ENCODE data around the gene PLIN1.
"Not testable (repeated sequence)": the region's sequence is repeated elsewhere in the genome, so short reads cannot be mapped to it uniquely, and the experiment has no call there.

Gene PLIN1, protein sequence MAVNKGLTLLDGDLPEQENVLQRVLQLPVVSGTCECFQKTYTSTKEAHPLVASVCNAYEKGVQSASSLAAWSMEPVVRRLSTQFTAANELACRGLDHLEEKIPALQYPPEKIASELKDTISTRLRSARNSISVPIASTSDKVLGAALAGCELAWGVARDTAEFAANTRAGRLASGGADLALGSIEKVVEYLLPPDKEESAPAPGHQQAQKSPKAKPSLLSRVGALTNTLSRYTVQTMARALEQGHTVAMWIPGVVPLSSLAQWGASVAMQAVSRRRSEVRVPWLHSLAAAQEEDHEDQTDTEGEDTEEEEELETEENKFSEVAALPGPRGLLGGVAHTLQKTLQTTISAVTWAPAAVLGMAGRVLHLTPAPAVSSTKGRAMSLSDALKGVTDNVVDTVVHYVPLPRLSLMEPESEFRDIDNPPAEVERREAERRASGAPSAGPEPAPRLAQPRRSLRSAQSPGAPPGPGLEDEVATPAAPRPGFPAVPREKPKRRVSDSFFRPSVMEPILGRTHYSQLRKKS

DNA sequence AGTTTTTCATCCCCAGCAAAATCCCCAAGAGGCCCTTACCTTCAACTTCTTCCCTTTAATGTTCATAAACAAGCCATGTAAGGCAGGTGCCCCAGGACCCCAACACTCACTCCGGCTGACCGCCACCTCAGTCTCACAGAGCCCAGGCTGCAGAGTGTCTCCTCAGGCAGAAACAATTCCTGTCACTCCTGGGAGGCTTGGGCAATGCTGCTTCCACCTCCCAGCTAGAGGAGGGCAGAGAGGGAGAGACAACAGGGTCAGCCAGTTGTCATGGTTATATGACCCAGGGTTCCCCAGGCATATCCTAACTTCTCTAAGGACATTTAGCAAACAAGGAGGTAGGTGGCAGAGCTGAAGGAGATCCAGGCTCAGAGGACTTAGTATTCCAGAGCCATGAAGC lies at the start of gene PLIN1:
TSS of gene PLIN1 (minus strand) at position 156 of the 400 bp plus-strand sequence. CDS start 1,878 bp downstream, outside the sequence.
- DNase-seq (ENCODE audit: low spot score), result no peak

DNA sequence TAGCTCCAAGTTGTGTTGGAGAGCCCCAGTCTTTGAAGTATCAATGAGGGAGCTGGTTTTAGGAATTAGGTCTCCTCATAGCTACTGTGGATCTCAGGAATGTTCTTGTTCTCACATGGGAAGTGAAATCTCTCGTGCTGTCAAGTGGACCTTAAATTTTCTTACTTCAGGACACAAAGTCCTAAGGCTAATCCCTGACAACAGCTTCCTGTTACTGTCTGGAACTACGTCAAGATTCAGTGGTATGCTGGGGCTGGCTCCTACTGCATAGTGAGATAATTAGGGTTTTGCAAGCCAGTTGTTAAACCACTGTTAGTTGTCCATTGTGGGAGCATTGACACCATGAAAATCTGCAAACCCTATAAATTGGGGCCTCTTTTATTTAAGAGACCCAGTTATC lies 49.1 kb upstream of the PLIN1 start:
- no peak for DNase-seq (ENCODE audit: low spot score)

DNA sequence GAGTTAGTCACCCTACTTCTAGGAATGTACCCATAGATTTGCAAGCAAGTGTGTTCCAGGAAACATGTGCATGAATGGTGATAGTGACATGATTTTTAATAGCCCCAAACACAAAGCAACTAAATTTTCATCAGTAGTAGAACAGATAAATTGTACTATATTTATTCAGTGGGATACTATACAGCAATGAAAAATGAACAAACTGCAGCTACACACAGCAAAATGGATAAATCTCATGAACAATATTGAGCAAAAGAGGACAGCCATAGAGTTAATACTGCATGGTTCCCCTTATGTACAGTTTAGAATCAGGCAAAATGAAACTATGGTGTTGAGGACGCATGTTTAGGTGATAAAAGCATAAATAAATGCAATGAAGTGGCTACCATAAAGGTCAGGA lies 45.9 kb upstream of the PLIN1 start:
- no peak for DNase-seq (ENCODE audit: low spot score)

DNA sequence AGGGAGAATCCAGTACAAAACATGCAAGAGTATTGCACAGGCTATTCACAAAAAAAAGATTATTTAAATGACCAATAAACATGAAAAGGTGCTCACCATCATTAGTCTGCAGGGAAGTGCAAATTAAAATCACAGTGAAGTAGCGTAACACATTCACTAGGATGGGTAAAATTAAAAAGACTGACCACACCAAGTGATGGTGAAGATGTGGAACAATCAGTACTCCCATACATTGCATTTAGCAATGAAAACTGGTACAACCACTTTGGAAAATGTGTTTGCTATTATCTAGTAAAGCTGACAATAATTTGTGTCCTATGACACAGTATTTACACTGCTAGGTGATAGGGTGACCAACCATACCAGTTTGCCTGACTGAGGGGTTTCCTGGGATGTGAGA lies 45.5 kb upstream of the PLIN1 start:
- no peak for DNase-seq (ENCODE audit: low spot score)

DNA sequence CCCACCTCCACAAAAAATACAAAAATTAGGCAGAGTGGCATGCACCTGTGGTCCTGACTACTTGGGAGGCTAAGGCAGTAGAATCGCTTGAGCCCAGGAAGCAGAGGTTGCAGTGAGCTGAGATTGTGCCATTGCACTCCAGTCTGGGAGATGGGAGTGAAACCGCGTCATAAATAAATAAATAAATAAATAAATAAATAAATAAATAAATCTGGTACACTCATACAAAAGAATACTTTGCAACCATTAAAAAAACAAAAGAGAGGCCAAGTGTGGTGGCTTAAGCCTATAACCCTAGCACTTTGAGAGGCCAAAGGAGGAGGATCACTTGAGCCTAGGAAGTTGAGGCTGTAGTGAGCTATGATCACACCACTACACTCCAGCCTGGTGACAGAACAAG lies 43.9 kb upstream of the PLIN1 start:
- DNase-seq (ENCODE audit: low spot score), result no peak

DNA sequence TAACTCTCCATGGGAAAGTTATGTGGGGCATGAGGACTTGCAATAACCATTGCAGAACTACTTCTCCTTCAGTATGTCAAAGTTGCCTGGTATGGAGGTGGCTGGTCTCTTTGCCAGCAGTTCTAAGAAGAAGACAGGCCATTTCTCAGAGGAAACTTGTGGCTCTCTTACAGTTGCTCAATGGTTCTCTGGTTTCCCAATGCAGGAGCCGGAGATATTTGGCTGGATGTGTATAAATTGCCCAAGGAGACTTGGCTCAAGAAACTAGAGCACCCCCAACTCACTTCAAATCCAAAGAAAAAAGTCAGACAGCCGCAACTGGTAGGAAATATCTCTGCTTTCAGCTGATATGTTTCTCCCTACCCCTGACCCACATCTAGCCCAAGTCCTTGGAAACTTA lies 35.6 kb upstream of the PLIN1 start:
- DNase-seq (ENCODE audit: low spot score), result no peak

DNA sequence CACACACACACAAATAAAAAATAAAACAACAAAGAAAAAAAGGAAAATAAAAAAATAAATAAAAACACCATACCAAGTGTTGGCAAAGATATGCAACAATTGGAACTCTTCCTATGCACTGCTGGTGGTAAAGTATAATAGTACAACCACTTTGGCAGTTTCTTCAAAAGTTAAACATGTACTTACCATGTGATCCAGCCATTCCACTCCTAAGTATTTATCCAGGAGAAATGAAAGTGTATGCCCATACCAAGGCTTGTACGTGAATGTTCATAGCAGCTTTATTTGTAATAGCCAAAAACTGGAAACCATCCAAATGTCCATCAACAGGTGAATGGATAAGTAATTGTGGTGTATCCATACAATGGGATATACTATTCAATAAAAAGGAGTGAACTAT lies 28.4 kb upstream of the PLIN1 start:
- no peak for DNase-seq (ENCODE audit: low spot score)

DNA sequence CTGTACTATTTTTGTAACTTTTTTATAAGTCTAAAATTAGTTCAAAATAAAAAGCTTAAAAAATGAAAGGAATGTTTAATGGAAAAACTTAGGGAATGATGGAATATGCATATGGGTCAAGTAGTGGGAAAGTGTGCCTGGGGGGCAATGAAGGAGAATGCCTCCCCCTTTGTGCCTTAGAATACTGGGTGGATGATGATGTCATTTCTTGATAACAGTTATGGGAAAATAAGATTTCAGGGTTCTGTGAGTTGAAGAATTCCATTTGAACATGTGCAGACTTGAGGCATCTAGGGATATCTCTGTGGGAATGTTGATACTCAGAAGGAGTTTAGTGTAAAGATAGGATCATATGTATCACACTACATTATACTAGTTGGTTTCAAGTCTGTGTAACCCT lies 25.2 kb upstream of the PLIN1 start:
- no peak for DNase-seq (ENCODE audit: low spot score)

DNA sequence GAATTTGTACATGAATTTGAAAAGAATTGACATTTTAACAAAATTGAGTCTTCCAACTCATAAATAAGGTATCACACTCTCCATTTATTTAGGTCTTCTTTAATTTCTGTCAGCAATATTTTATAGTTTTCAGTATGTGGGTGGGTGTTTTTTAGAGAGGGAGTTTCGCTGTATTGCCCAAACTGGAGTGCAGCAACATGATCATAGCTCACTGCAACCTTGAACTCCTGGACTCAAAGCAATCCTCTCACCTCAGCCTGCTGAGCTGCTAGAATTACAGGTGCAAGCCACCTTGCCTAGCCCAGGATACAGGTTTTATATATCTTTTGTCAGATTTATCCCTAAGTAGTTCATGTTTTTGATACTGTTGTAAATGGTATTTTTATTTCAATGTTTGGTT lies 16.0 kb upstream of the PLIN1 start:
- no peak for DNase-seq (ENCODE audit: low spot score)

DNA sequence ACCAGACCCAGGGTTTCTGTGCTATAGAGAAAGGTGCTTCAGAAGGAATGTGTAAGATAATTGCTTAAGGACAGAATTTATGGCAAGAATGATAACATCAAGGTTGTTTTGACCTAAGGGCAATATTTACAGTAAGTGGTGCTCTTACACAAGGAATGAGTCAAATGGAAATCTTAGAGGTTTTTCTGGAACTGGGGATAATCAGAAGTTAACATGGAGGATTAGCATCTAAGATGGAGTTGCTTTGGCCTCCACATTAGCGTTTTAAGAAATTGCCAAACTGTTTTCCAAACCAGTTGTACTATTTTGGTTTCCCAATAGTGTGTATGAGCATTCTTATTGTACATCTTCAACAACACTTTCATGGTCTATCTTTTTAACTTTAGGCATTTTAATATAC lies 14.5 kb upstream of the PLIN1 start:
- DNase-seq (ENCODE audit: low spot score), result no peak

DNA sequence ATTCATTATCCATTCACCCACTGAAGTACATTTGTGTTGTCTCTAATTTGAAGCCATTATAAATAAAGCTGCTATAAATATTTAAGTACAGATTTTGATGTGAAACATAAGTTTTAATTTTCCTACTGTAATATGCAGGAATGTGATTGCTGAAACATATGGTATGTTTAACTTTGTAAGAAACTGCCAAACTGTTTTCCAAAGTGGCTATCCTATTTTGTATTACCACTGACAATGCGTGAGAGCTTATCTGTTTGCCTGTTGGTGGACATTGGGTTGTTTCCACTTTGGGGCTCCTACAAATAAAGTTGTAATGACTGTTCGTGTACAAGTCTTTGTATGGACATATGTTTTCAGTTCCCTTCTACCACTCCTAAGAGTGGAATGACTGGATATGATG lies 13.9 kb upstream of the PLIN1 start:
- DNase-seq (ENCODE audit: low spot score), result no peak

DNA sequence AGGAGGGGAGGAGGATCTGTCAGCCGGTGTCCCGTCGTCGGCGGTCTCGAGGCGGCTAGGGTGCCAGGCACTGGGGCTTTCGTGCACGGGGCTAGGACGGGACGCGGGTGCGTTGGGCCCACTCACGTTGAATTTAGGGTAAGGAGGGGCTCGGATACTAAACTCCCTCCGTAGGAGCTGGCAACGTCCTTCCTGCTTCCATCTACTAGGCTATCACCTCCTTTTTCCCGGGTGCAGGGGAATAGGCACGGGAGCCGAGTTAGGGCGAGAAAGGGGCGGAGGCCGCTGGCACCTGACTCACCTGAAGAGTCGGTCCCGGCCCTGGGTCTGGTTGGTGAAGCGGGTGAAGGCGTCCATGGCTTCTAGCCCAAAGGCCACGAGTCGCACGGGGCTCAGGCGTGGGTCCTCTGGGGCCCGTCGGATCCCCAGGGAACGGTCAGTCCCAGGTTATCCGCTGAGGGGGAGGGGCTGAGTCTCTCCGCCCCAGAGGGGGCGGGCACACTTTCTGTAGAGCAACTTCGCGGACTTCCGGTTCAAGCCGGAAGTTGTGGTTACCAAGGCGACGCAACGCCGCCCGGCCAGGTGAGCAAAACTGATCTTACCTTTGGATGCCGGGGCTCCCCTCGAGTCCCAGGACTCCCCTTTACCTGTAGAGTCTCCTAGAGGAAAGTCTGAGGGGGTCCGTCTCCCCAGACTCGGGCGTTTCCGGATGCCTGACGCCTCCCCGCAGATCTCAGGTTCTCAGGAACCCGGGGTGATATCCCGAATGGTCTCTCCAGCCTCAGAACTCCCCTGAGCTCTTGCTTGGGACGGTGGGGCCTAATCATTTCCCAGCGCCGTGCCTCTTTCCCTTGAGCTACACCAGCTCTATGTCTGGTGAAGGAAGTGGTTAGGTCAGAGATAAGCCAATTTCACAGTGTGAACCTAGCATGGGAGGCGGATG lies 11.4 kb upstream of the PLIN1 start, which contains the start of the genes PEX11A and WDR93:
TSS of gene PEX11A (minus strand) at position 479 of the 943 bp plus-strand sequence. CDS start at position 357, 122 bp downstream.
TSS of gene WDR93 (plus strand) at position 536 of the 943 bp plus-strand sequence. CDS start 10,936 bp downstream, outside the sequence.
- peak; percentile 74 for DNase-seq (ENCODE audit: low spot score)

DNA sequence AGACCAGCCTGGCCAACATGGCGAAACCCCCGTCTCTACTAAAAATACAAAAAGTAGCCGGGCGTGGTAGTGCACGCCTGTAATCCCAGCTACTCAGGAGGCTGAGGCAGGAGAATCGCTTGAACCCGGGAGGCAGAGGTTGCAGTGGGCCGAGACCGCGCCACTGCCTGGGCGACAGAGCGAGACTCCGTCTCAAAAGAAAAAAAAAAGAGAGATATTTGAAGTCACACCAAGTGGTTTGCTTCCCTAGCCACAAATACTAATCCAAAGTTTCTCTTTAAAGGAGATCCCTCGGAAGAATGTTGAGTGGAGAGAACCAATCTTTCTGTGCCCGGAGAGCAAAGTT lies 10.7 kb upstream of the PLIN1 start:
- not testable (repeated sequence) for DNase-seq (ENCODE audit: low spot score)

DNA sequence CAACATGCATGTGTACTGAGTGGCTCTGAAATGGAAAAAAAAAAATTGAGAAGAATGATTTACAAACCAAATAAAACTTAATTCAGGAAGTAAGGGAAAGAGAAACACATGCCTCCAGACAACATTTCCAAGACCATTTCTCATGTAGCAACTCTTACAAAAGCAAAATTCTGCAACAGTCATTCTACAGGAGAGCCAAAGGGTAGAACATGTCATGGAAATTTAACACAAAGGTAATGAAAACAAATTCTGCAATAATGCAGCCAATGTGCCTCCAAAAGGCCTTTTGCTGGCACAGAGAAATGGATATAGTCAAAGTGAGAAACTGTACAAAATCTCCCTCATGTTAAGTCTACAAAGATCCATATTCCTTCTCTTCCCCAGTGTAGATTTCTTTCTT lies 7.4 kb upstream of the PLIN1 start:
- DNase-seq (ENCODE audit: low spot score), result no peak

DNA sequence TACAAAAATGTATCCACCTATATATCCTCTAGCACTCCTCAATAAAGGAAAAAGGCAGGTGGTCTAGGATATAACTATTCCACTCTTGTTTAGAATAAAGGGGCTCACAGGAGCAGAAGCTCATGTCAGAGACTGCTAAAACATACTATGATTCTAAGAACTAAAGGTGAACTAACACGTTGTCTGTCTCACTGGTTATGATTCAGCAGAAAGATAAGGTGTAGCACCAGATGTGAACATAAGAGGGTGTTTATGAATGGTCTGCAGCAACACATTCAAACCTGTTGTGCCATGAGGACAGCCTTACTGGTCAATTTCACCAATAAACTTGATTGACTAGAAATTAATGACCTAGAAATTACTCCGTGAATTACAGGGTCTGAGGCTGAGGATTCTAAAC lies 6.8 kb upstream of the PLIN1 start:
- no peak for DNase-seq (ENCODE audit: low spot score)

DNA sequence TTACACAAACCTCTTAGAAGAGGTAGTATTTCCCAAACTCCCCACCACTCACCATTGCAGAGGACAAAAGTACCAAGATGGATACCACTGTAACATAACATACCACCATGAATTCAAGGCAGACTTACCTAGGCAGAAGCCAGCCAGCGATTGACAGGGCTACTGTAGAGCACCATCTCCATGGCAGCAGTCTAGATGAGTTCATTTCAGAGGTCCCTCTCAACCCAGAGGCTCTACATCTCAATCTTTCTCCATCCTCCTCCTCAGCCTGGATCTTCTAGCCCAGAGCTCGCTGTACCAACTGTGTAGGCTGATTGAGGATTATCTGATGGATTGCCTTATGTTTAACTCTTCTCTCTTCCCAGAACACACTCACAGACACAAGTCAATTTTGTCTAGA lies 2.0 kb upstream of the PLIN1 start:
- DNase-seq (ENCODE audit: low spot score), result no peak

DNA sequence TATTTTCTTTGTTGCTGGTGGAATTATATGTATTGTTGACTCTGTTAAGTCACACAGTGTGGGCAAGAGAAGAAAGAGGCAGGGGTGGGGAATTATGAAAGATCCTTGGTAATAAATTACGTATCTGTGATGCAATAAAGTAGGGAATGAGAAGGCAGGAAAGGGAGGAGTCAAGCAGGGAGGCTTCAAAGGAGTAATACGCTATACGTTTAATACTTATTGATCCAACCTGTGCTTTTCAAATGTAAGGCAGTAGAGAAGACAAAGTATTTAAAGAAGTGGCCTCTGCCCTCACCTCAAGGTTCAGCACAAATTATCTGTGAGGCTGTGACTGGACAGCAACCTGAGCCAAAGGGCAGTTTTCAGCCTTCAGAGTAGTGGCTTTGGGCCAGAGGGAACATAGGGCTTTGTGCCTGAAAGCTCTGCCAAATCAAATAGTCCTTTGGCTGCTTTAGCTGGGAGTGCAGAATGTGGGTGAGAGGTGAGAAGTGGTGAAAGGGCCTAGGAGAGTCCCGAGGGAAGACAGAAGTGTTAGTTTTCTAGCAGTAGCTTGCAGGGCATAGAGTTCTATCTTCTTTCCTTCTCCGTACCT lies 1.2 kb upstream of the PLIN1 start:
- DNase-seq (ENCODE audit: low spot score), result no peak

DNA sequence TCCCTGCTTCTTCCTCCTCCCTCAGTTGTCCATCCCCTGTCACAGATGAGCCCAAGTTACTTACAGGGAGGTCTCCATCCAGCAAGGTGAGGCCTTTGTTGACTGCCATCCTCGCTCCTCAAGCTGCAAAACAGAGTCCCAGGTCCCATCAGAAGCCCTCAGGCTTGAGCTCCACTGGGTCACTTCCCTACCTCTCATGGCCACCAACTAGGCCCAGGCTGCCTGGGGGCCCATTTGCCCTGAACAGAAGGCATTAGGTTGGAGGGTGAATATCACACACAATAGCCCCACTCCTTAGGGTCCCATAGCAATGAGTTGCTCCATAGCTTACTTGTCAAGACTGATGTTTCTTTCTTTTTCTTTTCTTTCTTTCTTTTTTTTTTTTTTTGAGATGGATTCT lies 1.8 kb downstream of the PLIN1 start:
- no peak for DNase-seq (ENCODE audit: low spot score)

DNA sequence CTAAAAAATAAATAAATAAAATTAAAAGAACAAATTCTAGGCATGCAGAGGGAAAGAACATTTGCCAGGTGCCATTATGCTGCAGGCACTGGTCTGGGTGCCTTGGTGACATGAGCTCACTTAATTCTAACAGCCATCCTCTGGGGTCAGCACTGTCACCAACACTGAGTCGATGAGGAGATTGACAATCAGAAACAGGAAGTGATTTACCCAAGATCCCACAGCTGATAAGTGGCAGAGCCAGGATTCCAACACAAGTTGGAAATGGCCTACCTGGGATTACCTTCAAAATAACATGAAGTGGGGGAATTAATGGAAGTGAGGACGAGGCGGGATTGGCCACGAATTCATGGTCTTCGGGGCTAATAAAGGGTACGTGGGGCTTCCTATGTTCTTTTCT lies 3.6 kb downstream of the PLIN1 start:
- no peak for DNase-seq (ENCODE audit: low spot score)

DNA sequence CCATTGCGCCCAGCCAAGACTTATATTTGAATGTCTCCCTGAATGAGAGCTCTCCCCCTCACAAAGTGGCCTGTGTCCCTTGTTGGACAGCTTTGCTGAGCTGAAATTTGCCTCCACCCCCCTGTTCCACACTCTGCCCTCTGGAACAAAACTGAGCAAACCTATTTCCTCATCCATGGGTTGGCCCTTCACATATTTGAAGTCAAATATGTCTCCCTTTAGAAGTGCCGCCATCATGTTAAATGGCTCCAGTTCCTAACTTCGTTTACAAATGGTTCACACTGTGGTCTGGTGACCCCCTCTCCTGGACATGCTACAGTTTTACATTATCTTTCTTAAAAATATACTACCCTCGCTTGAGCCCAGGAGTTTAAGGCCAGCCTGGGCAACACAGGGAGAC lies 4.6 kb downstream of the PLIN1 start:
- no peak for DNase-seq (ENCODE audit: low spot score)

DNA sequence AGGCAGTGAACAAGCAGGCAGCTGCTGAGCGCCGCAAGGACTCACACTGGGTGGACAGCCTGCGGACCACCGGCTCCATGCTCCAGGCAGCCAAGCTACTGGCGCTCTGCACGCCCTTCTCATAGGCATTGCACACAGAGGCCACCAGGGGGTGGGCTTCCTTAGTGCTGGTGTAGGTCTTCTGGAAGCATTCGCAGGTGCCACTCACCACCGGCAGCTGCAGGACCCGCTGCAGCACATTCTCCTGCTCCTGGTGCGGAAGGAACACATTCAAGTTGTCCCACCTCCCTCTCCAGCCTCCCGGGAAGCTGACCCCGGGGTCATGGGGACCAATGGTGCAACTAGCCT lies 6.0 kb downstream of the PLIN1 start:
- no peak for DNase-seq (ENCODE audit: low spot score)

All from CD4-positive, alpha-beta T cell treated with Interleukin-2 at 100 ng/mL for 4 hours (primary cell).